HEK293 (cell line): ENCODE results near the gene GLT1D1.

ENCODE experiments used
- CTCF ChIA-PET: fragments of 350-600 bp; formaldehyde crosslinking; extraction: SDS; loops from one replicate; lab custom pipeline; 2021; ENCODE audit warnings: antibody characterized with exemption; lab: Yijun Ruan, JAX
- POLR2A ChIA-PET: fragments of 300-600 bp; formaldehyde crosslinking; extraction: SDS; loops from one replicate; lab custom pipeline; 2020; ENCODE audit warnings: antibody characterized with exemption, inconsistent platforms; lab: Yijun Ruan, JAX
- H3K27ac ChIP-seq: fragments of 200-500 bp; sonication (Bioruptor generic); 2 replicates; pipeline ENCODE4 v1.5.1; 2014; ENCODE audit warnings: low read depth, low read length, control low read depth, inconsistent platforms; ENCODE audit errors: extremely low read depth
- H3K36me3 ChIP-seq, 2 experiments: fragments of 200-500 bp in 1 of 2; sonication (Bioruptor generic) in 1 of 2; 1 replicate in 1 of 2; 2 replicates in 1 of 2; pipeline ENCODE4 v1.5.1; 2014 to 2017; ENCODE audit warnings: inconsistent platforms in 2 of 2, low read length in 2 of 2; ENCODE audit not compliant: control insufficient read depth in 2 of 2, insufficient read depth in 1 of 2
- H3K4me1 ChIP-seq: fragments of 200-500 bp; sonication (Bioruptor generic); 2 replicates; pipeline ENCODE4 v1.5.1; 2014; ENCODE audit warnings: mild to moderate bottlenecking, low read length, inconsistent platforms; ENCODE audit not compliant: control insufficient read depth, insufficient read depth
- H3K4me3 ChIP-seq: 2 replicates; pipeline ENCODE4 v1.5.1; 2011; ENCODE audit warnings: low read depth, mild to moderate bottlenecking, control low read depth, low read length, moderate library complexity
- H3K9me3 ChIP-seq: fragments of 200-500 bp; sonication (Bioruptor generic); 2 replicates; pipeline ENCODE4 v1.5.1; 2014; ENCODE audit warnings: low read depth, low read length, inconsistent platforms; ENCODE audit not compliant: control insufficient read depth, insufficient read depth
- BCL11B ChIP-seq: fragments of 450-650 bp; formaldehyde crosslinking; IDR thresholded peaks from 2 replicates; pipeline ENCODE4 v1.5.1; 2016; ENCODE audit warnings: low read depth, missing biosample characterization, missing genetic modification characterization
- HOXD13 ChIP-seq: sonication (generic); formaldehyde crosslinking; IDR thresholded peaks from 2 replicates; pipeline ENCODE4 v1.8.0; 2022; ENCODE audit warnings: missing genetic modification reagents, borderline replicate concordance
- PRDM4 ChIP-seq: fragments of 450-650 bp; formaldehyde crosslinking; IDR thresholded peaks from 2 replicates; pipeline ENCODE4 v1.5.1; 2017; ENCODE audit warnings: missing biosample characterization, missing genetic modification characterization
- ZBTB11 ChIP-seq: fragments of 450-650 bp; formaldehyde crosslinking; conservative IDR thresholded peaks from 2 replicates; pipeline ENCODE4 v1.5.1; 2016; ENCODE audit warnings: low read depth, missing biosample characterization, missing genetic modification characterization
- ZBTB8A ChIP-seq: fragments of 450-650 bp; formaldehyde crosslinking; IDR thresholded peaks from 2 replicates; pipeline ENCODE4 v1.5.1; 2016; ENCODE audit warnings: missing biosample characterization, missing genetic modification characterization
- ZNF133 ChIP-seq: fragments of 450-650 bp; formaldehyde crosslinking; IDR thresholded peaks from 2 replicates; pipeline ENCODE4 v1.5.1; 2016; ENCODE audit warnings: missing biosample characterization, missing genetic modification characterization
- ZNF148 ChIP-seq: fragments of 450-650 bp; formaldehyde crosslinking; IDR thresholded peaks from 2 replicates; pipeline ENCODE4 v1.5.0; 2017; ENCODE audit warnings: missing biosample characterization, missing genetic modification characterization, borderline replicate concordance
- ZNF174 ChIP-seq: fragments of 450-650 bp; formaldehyde crosslinking; IDR thresholded peaks from 2 replicates; pipeline ENCODE4 v1.5.0; 2017; ENCODE audit warnings: missing biosample characterization, mild to moderate bottlenecking, missing genetic modification characterization
- ZNF19 ChIP-seq: fragments of 450-650 bp; formaldehyde crosslinking; IDR thresholded peaks from 2 replicates; pipeline ENCODE4; 2016; ENCODE audit warnings: missing biosample characterization, missing genetic modification characterization, low read depth
- ZNF214 ChIP-seq: fragments of 450-650 bp; formaldehyde crosslinking; IDR thresholded peaks from 2 replicates; pipeline ENCODE4 v1.5.1; 2017; ENCODE audit warnings: missing biosample characterization, mild to moderate bottlenecking, missing genetic modification characterization, borderline replicate concordance
- ZNF335 ChIP-seq: fragments of 450-650 bp; formaldehyde crosslinking; conservative IDR thresholded peaks from 2 replicates; pipeline ENCODE4 v1.5.1; 2016; ENCODE audit warnings: missing biosample characterization, missing genetic modification characterization
- ZNF488 ChIP-seq: fragments of 450-650 bp; formaldehyde crosslinking; IDR thresholded peaks from 2 replicates; pipeline ENCODE4 v1.5.1; 2016; ENCODE audit warnings: missing biosample characterization, missing genetic modification characterization
- ZNF510 ChIP-seq: fragments of 450-650 bp; formaldehyde crosslinking; IDR thresholded peaks from 2 replicates; pipeline ENCODE4 v1.5.1; 2018; ENCODE audit warnings: mild to moderate bottlenecking, missing genetic modification characterization, missing biosample characterization; ENCODE audit not compliant: insufficient replicate concordance
- ZNF530 ChIP-seq: fragments of 450-650 bp; formaldehyde crosslinking; IDR thresholded peaks from 2 replicates; pipeline ENCODE4 v1.5.1; 2016; ENCODE audit warnings: low read depth, missing biosample characterization, missing genetic modification characterization
- ZNF548 ChIP-seq: fragments of 450-650 bp; formaldehyde crosslinking; IDR thresholded peaks from 2 replicates; pipeline ENCODE4 v1.5.1; 2016; ENCODE audit warnings: missing biosample characterization, missing genetic modification characterization
- ZNF660 ChIP-seq: fragments of 450-650 bp; IDR thresholded peaks from 2 replicates; pipeline ENCODE4 v1.5.1; 2018; ENCODE audit warnings: missing biosample characterization, mild to moderate bottlenecking, missing genetic modification characterization
- ZNF677 ChIP-seq: fragments of 450-650 bp; IDR thresholded peaks from 2 replicates; pipeline ENCODE4 v1.5.0; 2018; ENCODE audit warnings: missing biosample characterization, mild to moderate bottlenecking, missing genetic modification characterization, moderate library complexity
- ZNF747 ChIP-seq: fragments of 450-650 bp; formaldehyde crosslinking; IDR thresholded peaks from 2 replicates; pipeline ENCODE4 v1.5.1; 2016; ENCODE audit warnings: missing biosample characterization, missing genetic modification characterization
- ZNF777 ChIP-seq: fragments of 450-650 bp; formaldehyde crosslinking; IDR thresholded peaks from 2 replicates; pipeline ENCODE4 v1.5.1; 2017; ENCODE audit warnings: missing biosample characterization, missing genetic modification characterization, borderline replicate concordance

GLT1D1 gene

GRCh38 chr12:128920468-128920867, 67.2 kb downstream of the GLT1D1 start:
- no peak for TF ChIP-seq ZBTB8A (tag by site-specific recombination)
- TF ChIP-seq ZNF19 (tag by site-specific recombination): no peak
- no peak for TF ChIP-seq ZNF214
- no peak for TF ChIP-seq ZNF335 (tag by site-specific recombination)
- TF ChIP-seq PRDM4 (tag by site-specific recombination): no peak
- TF ChIP-seq HOXD13: no peak
- TF ChIP-seq ZNF677 (tag by site-specific recombination): no peak
- no peak for TF ChIP-seq ZBTB11 (tag by site-specific recombination)
- TF ChIP-seq ZNF174 (tag by site-specific recombination): no peak
- TF ChIP-seq ZNF660 (tag by site-specific recombination): no peak
- no peak for TF ChIP-seq ZNF148 (tag by site-specific recombination)
- TF ChIP-seq ZNF510 (tag by site-specific recombination): no peak
- TF ChIP-seq BCL11B (tag by site-specific recombination): no peak
- no peak for TF ChIP-seq ZNF548 (tag by site-specific recombination)
- no peak for TF ChIP-seq ZNF530 (tag by site-specific recombination)
- TF ChIP-seq ZNF133 (tag by site-specific recombination): no peak
- TF ChIP-seq ZNF488 (tag by site-specific recombination): no peak
- TF ChIP-seq ZNF777 (tag by site-specific recombination): no peak
- no peak for TF ChIP-seq ZNF747
- TF ChIP-seq, all 188 proteins: peak for 0
- no peak overlapping the region for H3K27ac ChIP-seq
- ChIA-PET CTCF (interaction anchor here (0.6 kb wide), 1 partner anchor 767 kb away, joined by 3 read pairs; no protein-coding TSS in a partner anchor), POLR2A (no interaction called here)
- no peaks in the 10 kb centered on the region for H3K9me3 ChIP-seq
- no peaks in the 10 kb centered on the region for H3K4me1 ChIP-seq
- no peak overlapping the region for H3K4me3 ChIP-seq
- H3K36me3 ChIP-seq: no peaks in the 10 kb centered on the region
